ENCODE measurements around the gene MCC.

The MCC gene

GRCh38 chr5:113052041-113052795 lies 436.0 kb downstream of the MCC start:
- no peak for DNase-seq
- H3K4me3 ChIP-seq (ENCODE audit: low read depth, low read length): no peak overlapping the region
- H3K36me3 ChIP-seq: peaks cover 100% of the 10 kb centered on the region
- TF ChIP-seq, protein P1, sequence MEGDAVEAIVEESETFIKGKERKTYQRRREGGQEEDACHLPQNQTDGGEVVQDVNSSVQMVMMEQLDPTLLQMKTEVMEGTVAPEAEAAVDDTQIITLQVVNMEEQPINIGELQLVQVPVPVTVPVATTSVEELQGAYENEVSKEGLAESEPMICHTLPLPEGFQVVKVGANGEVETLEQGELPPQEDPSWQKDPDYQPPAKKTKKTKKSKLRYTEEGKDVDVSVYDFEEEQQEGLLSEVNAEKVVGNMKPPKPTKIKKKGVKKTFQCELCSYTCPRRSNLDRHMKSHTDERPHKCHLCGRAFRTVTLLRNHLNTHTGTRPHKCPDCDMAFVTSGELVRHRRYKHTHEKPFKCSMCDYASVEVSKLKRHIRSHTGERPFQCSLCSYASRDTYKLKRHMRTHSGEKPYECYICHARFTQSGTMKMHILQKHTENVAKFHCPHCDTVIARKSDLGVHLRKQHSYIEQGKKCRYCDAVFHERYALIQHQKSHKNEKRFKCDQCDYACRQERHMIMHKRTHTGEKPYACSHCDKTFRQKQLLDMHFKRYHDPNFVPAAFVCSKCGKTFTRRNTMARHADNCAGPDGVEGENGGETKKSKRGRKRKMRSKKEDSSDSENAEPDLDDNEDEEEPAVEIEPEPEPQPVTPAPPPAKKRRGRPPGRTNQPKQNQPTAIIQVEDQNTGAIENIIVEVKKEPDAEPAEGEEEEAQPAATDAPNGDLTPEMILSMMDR (IDR thresholded peaks at IDR 0.05; ENCODE audit: low read depth, low read length): no peak
- H3K27ac ChIP-seq: no peak overlapping the region; the same call in 1 of the 2 replicates
- no peaks in the 10 kb centered on the region for H3K27me3 ChIP-seq (ENCODE audit: insufficient read depth, low read depth, severe bottlenecking)
- no peaks in the 10 kb centered on the region for H3K9me3 ChIP-seq (ENCODE audit: severe bottlenecking)

- TF ChIP-seq, protein P1 (IDR thresholded peaks at IDR 0.05; ENCODE audit: low read depth, low read length): no peak
- Histone ChIP-seq H3K27me3 (ENCODE audit: insufficient read depth, low read depth, severe bottlenecking) (no peaks in the 10 kb centered on the region), H3K27ac (no peak overlapping the region; the same call in 1 of the 2 replicates), H3K4me3 (ENCODE audit: low read depth, low read length) (no peak overlapping the region), H3K36me3 (peaks cover 100% of the 10 kb centered on the region), H3K9me3 (ENCODE audit: severe bottlenecking) (no peaks in the 10 kb centered on the region)
- no peak for DNase-seq
Measured at GRCh38 chr5:113050721-113051382, 437.4 kb downstream of the MCC start.

GRCh38 chr5:113048931-113049330 lies 439.3 kb downstream of the MCC start:
- Histone ChIP-seq H3K27me3 (ENCODE audit: insufficient read depth, low read depth, severe bottlenecking) (no peaks in the 10 kb centered on the region), H3K36me3 (peaks cover 100% of the 10 kb centered on the region), H3K27ac (no peak overlapping the region), H3K9me3 (ENCODE audit: severe bottlenecking) (no peaks in the 10 kb centered on the region), H3K4me3 (ENCODE audit: low read depth, low read length) (no peak overlapping the region)
- DNase-seq: no peak
- TF ChIP-seq, protein P1 (IDR thresholded peaks at IDR 0.05; ENCODE audit: low read depth, low read length): 0 out of 2 replicates have a peak, but pooled peaks have one; percentile 10

GRCh38 chr5:113047733-113048652 lies 440.3 kb downstream of the MCC start:
- H3K4me3 ChIP-seq (ENCODE audit: low read depth, low read length): no peak overlapping the region
- no peaks in the 10 kb centered on the region for H3K27me3 ChIP-seq (ENCODE audit: insufficient read depth, low read depth, severe bottlenecking)
- TF ChIP-seq, protein P1 (IDR thresholded peaks at IDR 0.05; ENCODE audit: low read depth, low read length): no peak
- no peak for DNase-seq
- H3K9me3 ChIP-seq (ENCODE audit: severe bottlenecking): no peaks in the 10 kb centered on the region
- H3K27ac ChIP-seq: peak overlapping the region; percentile 39
- peaks cover 100% of the 10 kb centered on the region for H3K36me3 ChIP-seq

DNA sequence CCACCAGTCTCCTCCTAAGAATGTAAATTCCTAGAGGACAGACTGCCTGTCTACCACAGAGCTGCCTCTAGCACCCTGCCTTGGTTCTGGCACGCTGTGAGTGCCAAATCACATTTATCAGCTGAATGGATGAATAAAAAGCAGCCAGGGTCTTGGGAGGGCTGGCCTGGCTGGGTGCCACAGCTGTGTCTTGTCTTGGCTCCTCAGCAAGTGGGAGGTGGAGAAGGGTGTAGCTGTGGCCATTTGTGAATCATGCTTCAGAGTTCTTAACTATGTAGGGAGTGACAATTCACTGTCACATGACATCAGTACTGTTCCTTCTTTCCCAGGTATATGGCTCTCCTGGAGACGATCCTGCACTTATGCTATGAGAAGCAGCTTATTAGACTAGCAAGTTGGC lies 441.0 kb downstream of the MCC start:
- Histone ChIP-seq H3K9me3 (ENCODE audit: severe bottlenecking) (no peaks in the 10 kb centered on the region), H3K27me3 (ENCODE audit: insufficient read depth, low read depth, severe bottlenecking) (no peaks in the 10 kb centered on the region), H3K4me3 (ENCODE audit: low read depth, low read length) (no peak overlapping the region), H3K27ac (no peak overlapping the region; the same call in 1 of the 2 replicates), H3K36me3 (peaks cover 99% of the 10 kb centered on the region)
- TF ChIP-seq, protein P1 (IDR thresholded peaks at IDR 0.05; ENCODE audit: low read depth, low read length): no peak
- DNase-seq: no peak
